HCT116 (cell line): ENCODE measurements around the gene P2RY14. TPM values are rescaled to one million over a fixed set of nuclear protein-coding genes. Genes with fewer than 3 reads are reported as not detected.

Source experiments
- ATAC-seq: fragments of 200-7000 bp; cut with Tn5 transposase; 2 replicates; pipeline ENCODE4 v1.9.1; 2020; ENCODE audit warnings: mild to moderate bottlenecking, moderate library complexity
- BruUV-seq: library from RNA; stranded (reverse); fragments of 400-500 nt; replicated peaks from 2 replicates; lab custom pipeline; 2021; lab: Mats Ljungman, UMichigan
- CTCF ChIA-PET: fragments of 300-600 bp; sonication (Branson Sonifier 250); formaldehyde crosslinking; loops from one replicate; lab custom pipeline; 2021; ENCODE audit warnings: antibody characterized with exemption; lab: Charles Lee
- POLR2A ChIA-PET: fragments of 300-600, 350-600 bp; sonication (Branson Sonifier 250); formaldehyde crosslinking; loops from one replicate; lab custom pipeline; 2021; ENCODE audit warnings: antibody characterized with exemption; lab: Charles Lee
- RAD21 ChIA-PET, 2 experiments: fragments of 300-600 bp; sonication (Branson Sonifier 250); formaldehyde crosslinking; loops; one replicate each; lab custom pipeline; 2023; ENCODE audit warnings: low total read pairs in 2 of 2; ENCODE audit not compliant: uncharacterized antibody in 2 of 2, unreplicated experiment in 2 of 2, low non-redundant PET in 1 of 2; lab: Charles Lee
- DNase-seq: peaks from one replicate; pipeline ENCODE4 v3.0.0-alpha.2; 2010; ENCODE audit warnings: low read depth, low spot score
- H2AFZ ChIP-seq: fragments of 200-600 bp; shearing (Covaris generic), sonication (generic); 2 replicates; pipeline ENCODE4 v1.6.1; 2017; ENCODE audit warnings: low read depth, mixed run types, mixed read lengths, antibody characterized with exemption, low read length; ENCODE audit not compliant: poor library complexity, severe bottlenecking
- H3K27ac ChIP-seq: 2 replicates; pipeline ENCODE4 v1.5.1; 2012; ENCODE audit warnings: low read depth, low read length
- H3K27me3 ChIP-seq: fragments of 200-600 bp; sonication (generic); 2 replicates; pipeline ENCODE4 v1.6.1; 2016; ENCODE audit warnings: mixed run types, low read length, mixed read lengths; ENCODE audit not compliant: insufficient read depth
- H3K36me3 ChIP-seq, 2 experiments: fragments of 200-500 bp in 1 of 2; fragments of 200-600 bp in 1 of 2; sonication (Bioruptor generic) in 1 of 2; sonication (generic) in 1 of 2; 2 replicates each; pipeline versions ENCODE4 v1.5.1 to v1.6.1; 2014 to 2016; ENCODE audit warnings: low read length in 2 of 2, inconsistent platforms in 1 of 2, mixed read lengths in 1 of 2, mixed run types in 1 of 2; ENCODE audit not compliant: insufficient read depth in 2 of 2, control insufficient read depth in 1 of 2
- H3K4me1 ChIP-seq, 2 experiments: fragments of 200-600 bp in 1 of 2; sonication (generic) in 1 of 2; 2 replicates each; pipeline versions ENCODE4 v1.5.1 to v1.6.1; 2012 to 2017; ENCODE audit warnings: low read length in 2 of 2, inconsistent platforms in 1 of 2, mild to moderate bottlenecking in 1 of 2, mixed read lengths in 1 of 2, mixed run types in 1 of 2, moderate library complexity in 1 of 2; ENCODE audit not compliant: insufficient read depth in 2 of 2, control insufficient read depth in 1 of 2
- H3K4me2 ChIP-seq: fragments of 200-600 bp; sonication (generic); 2 replicates; pipeline ENCODE4 v1.6.1; 2017; ENCODE audit warnings: mixed run types, low read length, mixed read lengths
- H3K4me3 ChIP-seq, 2 experiments: fragments of 200-600 bp in 1 of 2; sonication (generic) in 1 of 2; replicated peaks in 1 of 2; 2 replicates each; pipeline ENCODE4 v1.5.1; 2011 to 2016; ENCODE audit warnings: low read length in 2 of 2, control low read depth in 1 of 2, low read depth in 1 of 2, mild to moderate bottlenecking in 1 of 2, mixed read lengths in 1 of 2, mixed run types in 1 of 2
- H3K79me2 ChIP-seq: fragments of 200-600 bp; sonication (generic); 2 replicates; pipeline ENCODE4 v1.6.1; 2017; ENCODE audit warnings: mild to moderate bottlenecking, mixed run types, low read length, moderate library complexity, mixed read lengths; ENCODE audit not compliant: insufficient read depth
- H3K9ac ChIP-seq: fragments of 200-600 bp; sonication (generic); 2 replicates; pipeline ENCODE4 v1.6.1; 2016; ENCODE audit warnings: low read length, mixed read lengths
- H3K9me2 ChIP-seq: fragments of 200-600 bp; sonication (generic), shearing (Covaris generic); 2 replicates; pipeline ENCODE4 v1.6.1; 2017; ENCODE audit warnings: mixed run types, mild to moderate bottlenecking, moderate library complexity; ENCODE audit not compliant: insufficient read depth
- H3K9me3 ChIP-seq, 2 experiments: fragments of 200-500 bp in 1 of 2; fragments of 200-600 bp in 1 of 2; sonication (Bioruptor generic) in 1 of 2; sonication (generic) in 1 of 2; 2 replicates each; pipeline ENCODE4 v1.6.1; 2014 to 2017; ENCODE audit warnings: low read length in 2 of 2, mixed read lengths in 2 of 2, inconsistent platforms in 1 of 2, low read depth in 1 of 2, mild to moderate bottlenecking in 1 of 2, mixed run types in 1 of 2, moderate library complexity in 1 of 2; ENCODE audit not compliant: control insufficient read depth in 1 of 2, insufficient read depth in 1 of 2
- H4K20me1 ChIP-seq: fragments of 200-600 bp; sonication (generic), shearing (Covaris generic); 2 replicates; pipeline ENCODE4 v1.6.1; 2017; ENCODE audit warnings: mixed run types, mild to moderate bottlenecking, moderate library complexity; ENCODE audit not compliant: insufficient read depth
- EGR1 ChIP-seq: IDR thresholded peaks from 2 replicates; pipeline ENCODE4 v1.6.1; 2012; ENCODE audit warnings: low read depth
- EZH2 ChIP-seq: fragments of 200-600 bp; sonication (generic); IDR thresholded peaks from 2 replicates; pipeline ENCODE4 v1.6.1; 2017; ENCODE audit warnings: antibody characterized with exemption, mixed run types
- REST ChIP-seq: IDR thresholded peaks from 2 replicates; pipeline ENCODE4 v1.6.1; 2012; ENCODE audit warnings: low read depth
- TCF7L2 ChIP-seq: IDR thresholded peaks from 2 replicates; pipeline ENCODE4 v1.7.0; 2011; ENCODE audit warnings: borderline replicate concordance, inconsistent platforms; ENCODE audit not compliant: insufficient read depth, insufficient read length; ENCODE audit errors: extremely low read depth
- ZNF274 ChIP-seq: fragments of 200-500 bp; sonication (Bioruptor generic); IDR thresholded peaks from 2 replicates; pipeline ENCODE4 v1.6.1; 2014; ENCODE audit warnings: mild to moderate bottlenecking, low read depth, low read length, inconsistent platforms
- intact Hi-C: fragments of 100-400 bp; cut with micrococcal nuclease; formaldehyde crosslinking; loops from 2 replicates; pipeline ENCODE4 v1.10.0; 2022
- total RNA-seq: library from RNA; stranded (reverse); gene quantifications from one replicate; pipeline ENCODE4 v1.2.1, GENCODE V29; 2021; ENCODE audit not compliant: unreplicated experiment

The P2RY14 gene
- total RNA-seq, 1 experiment from 2014 or later, result not detected

- no peaks in the 10 kb centered on the region for H3K36me3 ChIP-seq
- no peak overlapping the region for H2AFZ ChIP-seq
- H4K20me1 ChIP-seq, result no peaks in the 10 kb centered on the region
- H3K79me2 ChIP-seq, result no peaks in the 10 kb centered on the region
- H3K4me1 ChIP-seq, result peaks cover 0 to 16% of the 10 kb centered on the region in 2 experiments; a peak in 2 of 4 replicates
- no peaks in the 10 kb centered on the region for H3K27me3 ChIP-seq
- RAD21 ChIA-PET, result no interaction called here
- DNase-seq, result no peak
- no peak for TF ChIP-seq TCF7L2
- no peak for TF ChIP-seq ZNF274
- no peak for TF ChIP-seq EZH2
- no peak for TF ChIP-seq REST
- TF ChIP-seq EGR1, result no peak
- TF ChIP-seq, all 23 proteins: peak for 0
- ChIA-PET POLR2A (no interaction called here), CTCF (interaction anchor here (1.0 to 1.2 kb wide), 3 partner anchors 10 to 612 kb away, joined by 3 to 4 read pairs (median 3); no protein-coding TSS in a partner anchor)
- BruUV-seq, result no TSS peak
- no peaks in the 10 kb centered on the region for H3K9me3 ChIP-seq
- ATAC-seq, result no peak
- no peak overlapping the region for H3K27ac ChIP-seq
- no peak overlapping the region for H3K9ac ChIP-seq
- intact Hi-C loops, result loop anchor here (5.0 kb wide), 1 partner anchor 692 kb away; no protein-coding TSS in a partner anchor
- no peak overlapping the region for H3K4me2 ChIP-seq
- H3K4me3 ChIP-seq, result no peak overlapping the region
- no peaks in the 10 kb centered on the region for H3K9me2 ChIP-seq
These were observed 53.0 kb downstream of the P2RY14 start for GRCh38 chr3:151225040-151225975.
